GM12873 (cell line): ENCODE measurements around the gene RIOK3.

Source experiments
- CTCF ChIP-seq: IDR thresholded peaks from 2 replicates; pipeline ENCODE4 v1.5.1; 2012; ENCODE audit warnings: low read depth, mild to moderate bottlenecking, moderate library complexity, low read length, control low read depth; ENCODE audit not compliant: insufficient read depth; ENCODE audit errors: missing control alignments

The RIOK3 gene

GRCh38 chr18:23452728-23453679 is at the start of gene RIOK3:
Gene RIOK3, plus strand, starts transcription at chr18:23453287. Its CDS starts 153 bp downstream, at chr18:23453440.
- TF ChIP-seq CTCF = no peak

- no peak for TF ChIP-seq CTCF
These were observed 49.8 kb upstream of the RIOK3 start for GRCh38 chr18:23403310-23403709.

DNA sequence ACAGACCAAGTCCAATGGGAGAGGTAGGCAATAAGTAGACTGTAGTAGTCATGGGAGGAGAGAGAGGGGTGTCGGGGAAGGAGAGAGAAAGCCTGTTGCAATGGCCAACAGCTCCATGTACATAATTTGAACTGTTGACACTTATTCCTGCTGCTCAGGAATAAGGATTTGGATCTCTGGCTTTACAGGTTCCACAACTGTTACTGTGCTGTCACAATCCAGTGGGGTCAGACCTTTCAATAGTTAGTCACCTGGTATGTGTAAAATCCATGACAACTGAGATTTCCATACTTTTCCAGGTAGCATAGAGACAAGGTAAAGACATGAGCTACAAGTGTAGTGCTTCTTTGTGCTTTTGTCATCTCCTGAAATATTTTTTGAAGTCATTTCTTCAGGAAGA is 47.5 kb upstream of the RIOK3 start:
- TF ChIP-seq CTCF = no peak

- TF ChIP-seq CTCF = no peak
These were observed 46.8 kb upstream of the RIOK3 start for GRCh38 chr18:23406271-23406787.

DNA sequence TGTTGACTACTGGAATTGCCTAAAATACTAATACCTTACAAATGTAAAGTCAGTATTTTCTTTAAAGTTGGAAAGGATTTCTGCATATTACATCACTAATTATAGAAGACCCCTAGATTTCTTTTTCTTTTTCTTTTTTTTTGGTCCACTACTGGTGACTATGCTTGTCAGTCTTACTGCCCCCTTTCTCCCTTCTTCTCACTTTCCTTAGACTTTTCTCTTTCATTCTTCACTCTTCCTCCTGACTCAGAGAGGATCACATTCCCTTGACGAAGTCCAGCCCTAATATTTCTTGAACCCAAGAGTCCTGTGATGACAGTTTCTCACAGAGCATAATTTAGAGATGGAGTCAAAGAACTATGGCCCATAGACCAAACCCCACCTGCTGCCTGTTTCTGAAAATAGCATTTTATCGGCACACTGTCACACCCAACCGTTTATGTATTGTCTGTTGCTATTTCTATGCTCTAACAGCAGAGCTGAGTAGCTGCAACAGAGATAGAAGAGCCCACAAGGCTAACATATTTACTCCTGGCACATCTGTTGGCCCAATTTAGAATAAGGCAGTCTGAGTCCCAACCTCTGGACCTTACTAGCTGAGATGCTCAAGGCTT is 40.6 kb upstream of the RIOK3 start:
- TF ChIP-seq CTCF = no peak

- TF ChIP-seq CTCF = no peak
These were observed 37.6 kb upstream of the RIOK3 start for GRCh38 chr18:23415515-23415914.

DNA sequence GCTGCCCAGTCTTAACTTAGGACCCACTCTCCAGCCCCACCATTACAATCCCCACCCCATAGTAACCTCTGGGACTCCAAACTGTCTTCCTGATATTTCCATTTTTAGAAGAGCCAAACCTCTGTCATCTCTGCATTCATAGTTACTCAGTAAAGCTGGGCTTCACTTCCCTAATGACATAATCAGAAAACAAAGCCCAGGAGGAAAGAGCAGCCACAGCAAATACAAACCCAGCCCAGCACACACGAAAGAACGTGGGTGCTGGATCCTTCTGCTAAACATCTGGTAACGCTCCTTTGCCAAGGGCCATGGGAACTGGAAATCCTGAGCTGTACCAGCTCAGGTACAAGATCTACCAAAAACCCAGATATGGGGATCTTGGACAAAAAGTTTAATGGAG is 36.8 kb upstream of the RIOK3 start:
- no peak for TF ChIP-seq CTCF
